RPMI7951 (cell line): ENCODE measurements around the gene NLGN1. TPM values are rescaled to one million over a fixed set of nuclear protein-coding genes. Genes with fewer than 3 reads are reported as not detected.
A peak's percentile ranks its signal among the peaks of the same experiment; 100 is the strongest.
"Not testable (repeated sequence)": the region's sequence is repeated elsewhere in the genome, so short reads cannot be mapped to it uniquely, and the experiment has no call there.

Source experiments
- DNase-seq: peaks from one replicate; pipeline ENCODE4 v3.0.0-alpha.2; 2012; ENCODE audit warnings: low read depth
- total RNA-seq: library from RNA; depleted of rRNA; stranded (reverse); fragments of >200 nt; shearing (Covaris generic); gene quantifications from 2 replicates; pipeline ENCODE4 v1.2.3, GENCODE V29; 2014

NLGN1 gene
- total RNA-seq, 1 experiment from 2014 or later: 0.48 TPM

DNA sequence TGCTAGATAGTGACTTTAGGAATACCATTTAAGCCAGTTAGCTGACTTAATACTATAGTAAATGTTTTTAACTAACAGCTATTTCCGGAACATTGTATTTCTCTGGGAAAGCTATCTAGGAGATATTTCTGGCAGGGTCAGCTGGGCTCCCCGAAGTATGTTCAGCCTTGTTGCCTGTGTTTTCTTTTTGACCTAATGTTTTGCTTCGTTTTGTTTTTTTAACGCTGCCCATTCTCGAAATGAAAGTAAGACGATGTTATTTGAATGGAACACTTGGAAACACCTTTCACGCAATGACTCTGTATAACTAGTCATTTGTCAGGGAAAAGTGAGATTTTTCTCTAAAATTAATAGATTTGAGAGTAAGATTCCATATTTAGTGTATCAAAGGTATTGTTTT lies 758.7 kb downstream of the NLGN1 start:
- no peak for DNase-seq

DNA sequence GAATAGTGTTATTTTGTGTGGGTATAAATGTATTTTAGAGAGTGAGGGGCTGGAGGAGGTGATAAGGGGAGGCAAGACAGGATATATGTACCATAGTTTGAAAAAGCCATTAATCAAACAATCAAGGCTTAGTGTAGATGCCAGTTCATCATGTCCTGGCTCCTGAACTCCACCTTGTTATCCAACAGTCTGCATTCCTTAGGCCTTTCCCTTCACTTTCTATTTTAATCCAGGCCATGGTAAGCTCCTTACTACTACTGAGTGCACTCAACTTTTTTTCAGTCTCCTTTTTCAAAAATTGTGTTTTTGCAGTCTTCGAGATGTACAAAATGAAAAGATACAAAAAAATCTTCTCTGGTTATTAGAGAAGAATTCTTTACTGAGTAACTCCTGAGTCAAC lies 761.1 kb downstream of the NLGN1 start:
- DNase-seq: no peak

DNA sequence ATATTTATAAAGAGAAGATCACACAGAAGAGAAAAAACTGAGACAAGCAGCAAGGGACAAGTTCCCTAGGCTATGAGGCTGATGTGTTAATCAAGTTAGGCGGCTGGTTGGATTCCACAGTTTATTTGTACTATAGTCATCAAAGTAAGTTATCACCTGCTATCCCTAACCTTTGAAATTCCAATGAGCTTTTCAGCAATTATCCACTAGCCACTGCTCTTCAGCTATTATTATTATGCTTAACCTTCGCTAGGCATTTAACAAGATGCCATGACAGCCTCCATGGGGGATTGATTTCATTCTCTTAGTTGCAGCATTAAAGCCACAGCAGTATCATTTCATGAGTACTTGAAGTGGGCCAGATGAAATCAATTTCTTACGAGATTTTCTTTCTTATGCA lies 762.1 kb downstream of the NLGN1 start:
- DNase-seq: no peak

DNA sequence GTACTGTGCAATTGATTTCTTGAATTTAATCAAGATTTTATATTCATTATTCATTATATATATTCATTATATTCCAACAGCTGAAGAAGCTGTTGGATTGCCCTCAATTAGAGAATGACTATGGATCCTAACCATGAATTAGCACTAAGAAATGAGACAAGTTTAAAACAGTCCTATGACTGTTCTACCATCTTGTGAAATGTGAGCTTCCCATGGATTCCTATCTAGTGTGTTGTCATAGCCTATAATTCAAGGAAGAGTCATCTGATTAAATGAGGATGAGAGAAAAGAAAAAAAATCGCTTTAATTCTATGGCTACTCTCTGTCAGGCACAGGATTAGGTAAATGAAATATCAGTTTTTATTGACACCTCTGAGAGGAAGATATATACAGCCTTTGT lies 765.0 kb downstream of the NLGN1 start:
- DNase-seq: no peak

DNA sequence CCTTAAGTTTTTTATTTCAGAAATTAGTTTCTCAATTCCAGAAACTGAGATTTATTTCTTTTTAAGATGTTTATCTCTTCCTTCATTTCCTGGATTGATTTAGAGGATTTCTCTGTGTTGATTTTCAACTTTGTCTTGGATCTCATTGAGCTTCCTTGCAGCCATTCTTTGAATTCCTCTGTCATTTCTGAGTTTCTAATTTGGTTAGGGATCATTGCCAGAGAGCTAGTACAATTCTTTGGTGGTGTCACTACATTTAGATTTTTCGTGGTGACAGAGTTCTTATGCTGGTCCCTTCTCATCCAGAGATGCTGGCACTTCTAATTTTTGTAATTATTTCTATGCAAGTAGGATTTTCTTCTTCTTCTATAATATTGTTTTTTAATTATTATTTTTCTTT lies 770.5 kb downstream of the NLGN1 start:
- DNase-seq: no peak

DNA sequence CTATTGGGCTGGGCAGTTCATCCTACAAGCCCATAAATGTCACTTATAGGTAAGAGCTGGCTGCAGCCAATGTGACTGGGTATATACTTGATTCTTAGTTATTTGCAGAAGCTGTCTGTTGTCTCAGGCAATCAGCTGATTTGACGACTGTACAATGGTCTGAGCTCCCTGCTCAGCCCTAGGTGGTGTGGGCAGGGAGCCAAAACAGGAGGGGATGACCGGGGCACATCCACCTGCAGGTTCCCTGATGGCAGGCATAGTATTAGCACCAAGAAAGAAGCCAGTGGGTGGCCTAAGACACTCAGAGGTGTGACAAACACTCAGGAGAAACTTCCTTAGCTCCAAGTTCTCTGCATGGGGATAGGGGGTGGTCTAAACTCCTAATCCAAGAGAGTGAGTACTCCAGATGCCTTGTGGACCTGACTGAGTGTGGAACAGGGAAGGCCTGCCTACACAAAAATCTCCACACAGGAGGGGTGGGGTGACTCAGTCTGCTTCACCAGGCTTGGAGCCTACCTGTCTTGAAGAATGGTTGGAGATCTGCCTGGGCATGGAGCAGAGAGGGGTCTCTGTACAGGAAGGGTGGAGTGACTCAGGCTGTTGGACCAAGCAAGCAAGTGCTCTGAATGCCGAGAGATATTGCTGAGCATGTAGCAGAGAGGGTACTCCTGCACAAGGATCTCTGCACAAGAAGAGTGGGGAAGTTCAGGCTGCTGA lies 771.2 kb downstream of the NLGN1 start:
- DNase-seq: no peak

DNA sequence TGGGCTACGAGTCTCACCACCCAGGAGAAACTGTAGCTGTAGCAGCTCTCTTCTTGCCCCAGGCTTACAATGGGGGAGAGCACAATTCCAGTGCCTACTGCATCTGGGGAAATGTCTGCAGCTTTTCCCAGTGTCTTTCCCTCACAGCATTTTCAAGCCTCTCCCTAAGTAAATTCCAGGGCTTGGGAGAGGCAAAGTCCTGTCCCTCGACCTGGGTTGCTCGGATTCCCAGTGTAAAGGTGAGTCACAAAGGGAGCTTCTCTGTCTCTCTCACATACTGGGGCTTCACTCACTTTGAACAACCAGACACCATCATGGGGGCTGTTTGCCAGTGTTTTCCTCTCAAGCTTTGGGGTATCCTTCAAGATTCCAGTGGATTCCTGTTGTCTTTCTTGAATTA lies 772.2 kb downstream of the NLGN1 start:
- no peak for DNase-seq

DNA sequence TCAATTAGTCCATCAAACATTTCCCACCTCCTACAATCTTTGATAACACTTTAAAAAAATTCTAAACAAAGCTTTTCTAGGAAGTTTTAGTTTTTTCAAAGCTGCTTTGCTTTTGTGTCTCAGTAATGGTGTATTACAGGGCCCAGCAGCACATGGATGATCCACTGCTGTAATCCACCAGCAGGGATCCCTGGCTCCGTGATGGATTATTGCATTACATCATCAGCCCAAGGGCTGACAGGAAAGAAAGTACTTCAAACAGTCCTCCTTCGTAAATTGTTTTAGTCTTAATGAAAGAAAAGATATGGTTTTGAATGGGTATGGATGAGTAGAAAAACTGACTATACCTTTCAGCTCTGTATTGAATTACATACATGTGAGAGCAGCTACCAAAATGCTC lies 772.7 kb downstream of the NLGN1 start:
- no peak for DNase-seq

DNA sequence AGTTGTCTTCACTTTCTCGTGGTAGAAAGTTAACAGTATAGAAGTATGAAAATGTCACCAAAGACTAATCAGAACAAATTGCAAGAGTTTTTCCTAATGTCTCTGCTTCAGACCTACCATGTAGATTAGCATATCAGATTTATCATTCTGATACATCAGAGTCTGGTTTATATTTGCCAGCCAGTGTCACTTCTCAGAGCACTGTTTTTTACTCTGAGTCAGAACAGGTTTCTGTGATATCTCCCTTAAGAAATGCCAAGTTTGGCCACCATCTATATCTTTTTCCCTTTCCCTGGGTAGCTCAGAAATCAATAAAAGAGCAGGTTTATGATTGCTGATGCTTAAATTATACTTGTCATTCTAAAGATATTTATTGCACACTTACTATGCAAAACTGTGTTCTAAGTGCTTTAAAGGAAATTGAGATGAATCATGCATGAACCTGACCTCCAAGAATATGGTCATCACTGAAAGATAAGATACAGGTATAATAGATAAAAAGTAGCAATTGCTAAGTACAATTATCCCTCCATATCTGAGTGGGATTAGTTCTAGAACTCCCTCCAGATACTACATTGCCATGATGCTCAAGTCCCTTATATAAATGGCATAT lies 788.9 kb downstream of the NLGN1 start:
- no peak for DNase-seq

DNA sequence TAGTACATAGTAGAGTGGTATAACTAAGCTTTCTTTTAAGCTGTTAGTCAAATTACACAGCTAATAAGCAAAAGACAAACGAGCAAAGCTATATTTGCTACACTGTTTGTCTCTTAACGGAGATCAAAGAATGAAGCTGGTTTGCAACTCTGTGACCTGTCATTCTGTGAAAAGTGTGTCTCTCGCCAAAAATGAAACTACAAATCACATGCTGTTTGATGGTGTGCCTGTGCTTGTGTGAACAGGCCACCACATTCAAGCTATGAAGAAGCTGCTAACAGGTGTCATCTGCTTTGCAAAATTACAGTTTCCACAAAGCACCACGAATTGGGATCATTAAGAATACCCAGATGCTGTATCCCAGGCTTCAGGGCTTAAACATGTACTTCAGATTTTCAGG lies 793.8 kb downstream of the NLGN1 start:
- no peak for DNase-seq

DNA sequence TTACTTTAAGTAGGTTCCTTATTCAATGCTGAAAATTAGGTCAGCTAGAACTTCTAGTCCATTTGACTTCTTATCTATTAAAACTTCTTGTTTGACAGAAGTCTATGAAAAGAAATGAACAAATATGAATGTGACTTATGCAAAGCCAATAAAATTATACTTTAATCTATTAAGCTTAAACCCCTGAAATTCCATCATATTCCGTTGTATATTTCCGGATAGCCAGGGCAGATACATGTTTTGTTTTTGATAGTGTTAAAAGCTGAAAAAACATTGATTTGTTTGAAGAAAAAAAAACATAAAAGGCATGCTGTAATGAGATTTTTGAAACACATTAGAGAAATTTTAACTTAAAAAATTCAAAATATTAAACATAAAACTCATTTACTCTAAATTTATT lies 794.4 kb downstream of the NLGN1 start:
- no peak for DNase-seq

DNA sequence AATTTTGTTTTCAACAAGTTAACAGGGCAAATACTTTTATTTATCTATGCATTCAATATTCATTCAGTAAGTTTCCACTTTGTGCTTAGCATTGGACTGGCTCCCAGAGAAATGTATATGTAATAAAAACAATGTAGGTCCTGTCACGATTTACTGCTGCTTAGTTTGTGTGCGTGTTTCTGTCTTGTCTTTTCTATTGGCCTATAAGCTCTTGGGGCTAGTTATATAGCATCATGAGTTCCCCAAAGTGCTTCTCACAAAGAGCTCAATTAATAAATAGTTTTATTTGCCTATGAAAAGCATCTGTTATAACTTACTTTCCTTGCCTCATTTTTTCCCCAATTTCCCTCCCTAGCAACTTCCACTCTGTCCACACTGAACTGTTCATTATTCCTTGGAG lies 794.9 kb downstream of the NLGN1 start:
- no peak for DNase-seq

DNA sequence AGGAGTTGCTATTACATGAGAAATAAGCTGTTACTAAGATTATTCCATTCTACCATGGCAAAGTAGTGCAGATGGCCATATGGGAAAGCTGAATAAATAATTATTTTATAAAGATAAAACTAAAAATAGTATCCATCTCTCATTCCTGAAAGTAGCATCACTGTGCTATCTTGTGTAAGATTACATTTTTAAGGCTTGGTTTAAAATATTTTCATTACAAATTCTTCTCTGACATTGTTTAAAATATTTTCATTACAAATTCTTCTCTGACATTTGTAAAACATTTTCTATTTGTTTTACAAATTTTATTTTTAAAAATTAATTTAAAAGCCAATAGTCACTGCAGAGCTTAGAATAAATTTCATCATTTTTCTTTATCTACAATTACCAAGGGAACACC lies 796.1 kb downstream of the NLGN1 start:
- DNase-seq: no peak

DNA sequence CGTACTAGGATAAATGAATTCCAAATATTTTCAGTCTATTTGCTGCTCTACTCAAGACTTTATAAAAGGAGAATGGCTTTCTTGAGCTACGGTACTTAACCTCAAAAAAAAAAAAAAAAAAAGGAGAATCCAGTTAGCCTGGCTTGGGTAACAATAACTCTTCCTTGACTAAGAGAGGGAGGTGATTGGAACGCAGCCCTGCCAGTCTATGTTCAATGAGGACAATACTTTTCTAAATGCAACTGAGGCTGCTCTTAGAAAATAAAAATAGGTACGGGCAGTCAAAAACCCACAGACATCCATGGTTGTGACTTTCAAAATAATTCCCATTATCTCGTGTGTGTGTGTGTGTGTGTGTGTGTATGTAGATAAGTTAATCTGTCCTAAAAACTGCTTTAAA lies 799.9 kb downstream of the NLGN1 start:
- DNase-seq: no peak

DNA sequence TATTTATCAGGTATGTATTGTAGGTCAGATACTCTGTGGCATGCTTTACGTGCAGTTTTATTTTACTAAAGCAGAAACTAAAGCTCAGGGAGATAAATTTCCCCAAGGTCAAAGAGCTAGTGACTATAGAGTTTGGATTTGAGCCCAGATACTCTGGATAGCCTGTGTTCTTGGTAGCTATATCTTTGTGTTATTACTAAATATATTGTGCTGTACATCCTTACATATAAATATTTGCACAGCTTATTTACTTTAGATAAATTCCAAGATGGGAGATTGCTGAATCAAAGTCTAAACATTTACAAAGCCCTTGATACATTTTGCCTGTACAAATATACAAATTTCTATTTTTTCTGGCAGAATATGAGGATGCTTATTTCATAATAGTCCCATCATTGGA lies 800.7 kb downstream of the NLGN1 start:
- DNase-seq: no peak

DNA sequence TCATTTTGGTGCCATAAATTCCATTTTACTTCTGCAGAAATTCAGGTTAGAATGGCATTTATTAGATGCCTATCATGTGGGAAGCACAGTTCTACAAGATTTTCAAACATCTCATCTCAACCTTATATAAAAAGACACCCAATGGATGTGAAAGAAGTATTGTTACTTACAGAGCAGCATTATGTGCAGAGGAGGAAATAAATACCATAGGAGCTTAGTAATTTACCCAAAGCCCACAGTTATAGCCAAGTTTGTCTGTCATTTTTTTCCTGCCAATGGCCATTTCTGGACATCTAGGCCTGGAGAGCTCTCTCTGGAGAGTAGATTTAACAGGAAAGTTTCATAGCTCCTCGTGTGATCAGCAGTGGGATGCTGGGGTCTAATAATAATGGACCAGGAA lies 802.2 kb downstream of the NLGN1 start:
- DNase-seq: peak; percentile 6

DNA sequence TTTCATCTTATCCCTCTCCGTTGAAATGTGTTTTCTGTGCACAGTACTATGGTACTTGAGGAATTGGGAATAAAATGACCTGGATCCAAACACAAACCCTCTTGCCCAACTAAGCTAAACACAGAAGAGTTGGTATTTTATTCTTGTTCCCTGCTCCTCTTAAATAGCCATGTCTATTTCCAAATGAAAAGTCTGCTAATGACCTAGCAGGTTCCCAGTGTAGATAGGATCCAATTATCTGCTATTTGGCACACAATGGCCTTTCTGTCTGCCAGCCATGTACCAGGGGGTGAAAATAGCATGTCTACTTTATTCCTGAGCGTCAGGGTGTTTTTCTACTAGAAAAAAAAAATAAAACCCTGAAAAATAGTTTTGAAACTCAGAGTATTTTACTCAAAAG lies 804.6 kb downstream of the NLGN1 start:
- DNase-seq: no peak

DNA sequence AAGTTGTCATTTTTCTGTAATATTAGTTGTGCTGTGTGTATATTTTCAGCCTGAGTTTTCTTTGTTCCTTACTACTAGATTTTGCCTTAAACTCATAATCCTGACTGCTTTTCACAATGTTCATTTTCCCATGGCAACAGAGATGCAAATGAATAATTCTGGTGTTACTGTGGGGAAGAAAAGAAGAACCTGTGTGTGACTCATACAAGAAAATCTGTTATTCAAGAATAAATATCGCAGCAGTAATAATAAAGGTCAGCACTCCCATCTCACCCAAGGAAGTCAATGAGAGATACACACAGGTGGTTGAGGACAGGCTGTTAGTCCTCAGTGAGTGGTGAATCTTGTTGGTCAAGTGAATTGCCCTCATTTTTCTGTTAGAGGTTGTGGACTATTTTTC lies 805.0 kb downstream of the NLGN1 start:
- no peak for DNase-seq

DNA sequence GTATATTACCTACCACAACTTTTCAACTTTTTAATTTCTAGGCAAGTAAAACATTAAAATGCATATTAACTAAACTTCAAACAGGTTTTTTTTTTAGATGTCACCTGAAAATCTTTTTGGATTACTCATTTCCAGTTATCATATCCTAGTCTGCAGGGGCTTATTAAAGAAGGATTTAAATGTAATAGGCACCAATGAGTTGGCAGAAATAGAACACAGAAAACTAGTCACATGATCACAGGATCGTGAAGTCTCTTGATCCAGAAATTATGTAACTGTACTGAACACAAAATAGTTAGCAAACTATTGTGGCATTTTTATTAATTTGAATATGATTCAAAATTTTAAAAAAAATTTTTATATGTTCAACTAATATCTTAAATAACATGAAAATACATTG lies 807.2 kb downstream of the NLGN1 start:
- DNase-seq: no peak

DNA sequence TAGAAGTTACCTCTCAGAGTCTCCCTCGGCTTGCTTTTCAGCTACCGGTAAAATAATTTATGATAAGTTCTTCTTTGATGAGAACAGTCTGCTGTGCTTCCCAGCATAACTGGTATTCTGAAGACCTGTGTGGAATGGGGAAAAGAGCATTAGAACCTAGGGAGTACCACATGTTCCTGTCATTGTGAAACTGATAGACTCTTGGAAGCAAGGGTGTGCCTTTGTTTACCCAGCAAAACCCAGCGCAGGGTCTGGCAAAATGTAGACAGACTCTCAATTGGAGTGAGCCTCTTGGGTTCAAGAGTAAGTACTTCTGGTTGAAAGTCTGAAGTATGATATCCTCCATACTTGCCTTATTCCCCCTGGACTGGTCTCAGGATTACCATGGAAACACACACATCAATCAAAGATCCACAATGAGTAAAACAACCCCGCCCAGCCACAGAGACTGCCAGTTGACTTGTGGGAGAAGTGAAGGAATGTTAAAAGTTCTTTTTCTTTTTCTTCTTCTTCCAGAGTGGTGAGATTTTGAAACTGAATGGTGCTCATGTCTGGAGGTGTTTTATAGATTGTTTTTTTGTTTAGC lies 809.2 kb downstream of the NLGN1 start:
- DNase-seq: no peak

DNA sequence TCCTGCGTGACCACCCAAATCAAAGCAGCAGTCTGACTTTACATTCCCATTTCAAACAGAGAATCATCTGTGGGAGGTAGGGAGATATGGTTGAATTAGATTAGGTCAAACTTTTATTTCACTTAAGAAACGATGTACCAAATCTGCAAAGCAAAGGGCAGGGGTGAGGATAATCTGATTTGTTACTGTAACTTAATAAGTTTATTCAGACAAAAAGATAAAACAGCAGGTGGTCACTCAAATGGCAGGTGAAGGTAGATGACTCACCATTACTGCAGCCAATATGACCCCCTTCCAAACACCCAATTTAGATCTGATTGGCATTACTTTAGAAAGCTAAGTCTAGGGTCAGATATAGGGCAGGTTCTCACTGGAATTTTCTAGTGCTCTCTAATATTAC lies 810.6 kb downstream of the NLGN1 start:
- DNase-seq: no peak

DNA sequence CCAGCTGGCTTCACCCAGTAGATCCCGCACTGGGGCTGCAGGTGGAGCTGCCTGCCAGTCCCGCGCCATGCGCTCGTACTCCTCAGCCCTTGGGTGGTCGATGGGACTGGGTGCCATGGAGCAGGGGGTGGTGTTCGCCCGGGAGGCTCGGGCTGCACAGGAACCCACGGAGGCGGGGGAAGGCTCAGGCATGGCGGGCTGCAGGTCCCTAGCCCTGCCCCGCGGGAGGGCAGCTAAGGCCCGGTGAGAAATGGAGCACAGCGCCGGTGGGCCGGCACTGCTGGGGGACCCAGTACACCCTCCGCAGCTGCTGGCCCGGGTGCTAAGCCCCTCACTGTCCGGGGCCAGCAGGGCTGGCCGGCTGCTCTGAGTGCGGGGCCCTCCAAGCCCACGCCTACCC lies 814.4 kb downstream of the NLGN1 start:
- not testable (repeated sequence) for DNase-seq

DNA sequence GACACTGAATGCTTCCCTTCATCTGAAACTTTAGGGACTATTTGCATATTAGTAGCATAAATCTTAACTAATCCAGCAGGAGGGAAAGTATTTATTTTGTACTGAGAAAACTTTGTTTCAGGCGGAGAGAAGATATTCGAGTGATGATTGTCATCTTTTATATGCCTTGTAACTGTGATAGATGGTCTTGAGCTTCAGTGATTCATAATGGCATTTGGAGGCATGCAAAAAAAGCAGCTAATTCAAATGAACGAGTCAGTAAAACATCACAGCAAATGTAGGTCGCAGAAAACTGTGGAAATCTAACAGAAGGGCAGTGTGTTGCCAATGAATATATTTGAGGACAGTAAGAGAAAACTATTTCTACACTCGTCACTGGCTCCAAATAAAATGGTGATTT lies 817.9 kb downstream of the NLGN1 start:
- no peak for DNase-seq

DNA sequence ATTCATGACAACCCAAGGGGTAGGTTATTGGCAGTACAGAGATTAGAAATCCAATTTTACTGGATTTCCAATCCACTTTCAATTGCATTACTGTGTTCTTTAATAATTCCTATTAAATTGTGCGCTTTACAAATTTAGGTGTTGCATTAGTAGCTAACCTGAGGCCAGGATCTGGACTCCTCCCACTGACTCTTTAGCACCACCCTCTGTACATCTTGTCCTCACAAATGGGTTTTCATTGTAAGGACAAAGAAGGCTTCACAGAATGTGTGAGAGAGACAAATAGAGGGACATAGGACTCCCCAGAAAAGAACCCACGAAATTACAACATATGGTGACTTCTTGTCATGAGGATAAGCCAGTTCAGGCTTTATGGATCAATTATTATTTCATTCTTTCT lies 818.5 kb downstream of the NLGN1 start:
- DNase-seq: no peak
